Effector CD4-positive, alpha-beta T cell (primary cell): ENCODE measurements around the gene ACOT4.
"Not testable (repeated sequence)": the region's sequence is repeated elsewhere in the genome, so short reads cannot be mapped to it uniquely, and the experiment has no call there.

Source experiments
- DNase-seq: peaks from one replicate; pipeline ENCODE4 v3.0.0-alpha.2; 2020

ACOT4 gene

GRCh38 chr14:73577214-73577613 is 14.5 kb upstream of the ACOT4 start:
- DNase-seq: not testable (repeated sequence)

DNA sequence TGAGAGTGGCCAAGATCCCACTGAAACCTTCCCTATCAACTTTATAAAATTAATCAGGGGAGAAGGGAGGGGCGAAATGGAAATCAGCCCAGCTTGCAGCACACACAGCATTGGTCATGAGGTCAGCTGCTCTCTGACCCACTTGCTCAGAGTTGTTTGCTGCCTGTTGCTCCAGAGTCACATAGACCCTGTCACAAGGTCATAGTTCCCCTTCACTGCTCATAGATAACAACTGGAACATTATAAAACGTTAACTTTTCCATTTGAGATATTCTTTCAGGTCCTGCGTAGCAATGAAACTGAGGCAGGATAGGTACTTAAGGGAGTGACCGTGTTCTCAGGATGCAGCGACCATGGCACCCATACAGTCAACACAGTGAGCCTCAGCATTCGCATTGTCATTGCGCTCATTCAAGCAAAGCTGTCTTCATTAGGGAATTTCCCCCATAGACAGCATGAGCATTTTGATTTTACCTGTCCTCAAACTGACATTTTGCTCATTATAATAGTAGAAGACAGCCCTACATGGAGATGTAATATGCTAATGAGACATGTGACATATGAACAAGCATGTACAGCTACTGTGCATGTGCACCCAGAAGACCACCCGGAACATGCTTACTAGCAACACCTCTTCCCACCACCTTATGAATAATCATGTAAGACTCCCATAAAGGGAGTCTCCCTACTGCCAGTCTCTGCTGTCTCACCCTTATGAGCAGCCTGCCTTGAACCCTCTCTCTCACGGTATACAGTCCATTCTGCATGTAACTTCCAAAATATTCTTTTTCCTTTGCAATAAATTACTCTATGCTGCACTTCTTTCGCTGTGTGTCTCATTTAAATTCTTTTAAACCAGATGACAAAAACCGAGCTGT is 9.3 kb upstream of the ACOT4 start:
- DNase-seq: not testable (repeated sequence)

DNA sequence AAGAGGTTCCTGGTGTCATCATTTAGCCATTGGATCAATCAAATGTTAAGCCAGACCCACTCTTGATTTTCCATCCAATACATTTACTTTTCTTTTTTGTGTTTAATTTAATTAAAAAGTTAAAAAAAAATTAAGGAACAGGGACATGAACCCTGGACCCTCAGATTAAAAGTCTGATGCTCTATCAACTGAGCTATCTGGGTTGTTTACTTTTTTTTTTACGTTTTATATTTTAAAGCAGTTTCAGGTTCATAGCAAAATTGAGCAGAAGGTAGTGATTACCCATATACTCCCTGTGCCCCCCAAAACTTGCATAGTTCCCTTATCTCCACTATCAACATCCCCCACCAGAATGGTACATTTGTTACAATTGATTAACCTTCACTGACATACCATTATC is 3.0 kb upstream of the ACOT4 start:
- no peak for DNase-seq

GRCh38 chr14:73589116-73589515 is 2.6 kb upstream of the ACOT4 start:
- DNase-seq: no peak

DNA sequence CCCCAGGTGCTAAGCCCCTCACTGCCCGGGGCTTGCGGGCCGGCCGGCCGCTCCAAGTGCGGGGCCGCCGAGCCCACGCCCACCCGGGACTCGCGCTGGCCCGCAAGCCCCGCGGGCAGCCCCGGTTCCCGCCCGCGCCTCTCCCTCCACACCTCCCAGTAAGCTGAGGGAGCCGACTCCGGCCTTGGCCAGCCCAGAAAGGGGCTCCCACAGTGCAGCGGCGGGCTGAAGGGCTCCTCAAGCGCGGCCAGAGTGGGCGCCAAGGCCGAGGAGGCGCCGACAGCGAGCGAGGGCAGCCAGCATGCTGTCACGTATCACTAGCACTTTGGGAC is 1.0 kb upstream of the ACOT4 start:
- not testable (repeated sequence) for DNase-seq

DNA sequence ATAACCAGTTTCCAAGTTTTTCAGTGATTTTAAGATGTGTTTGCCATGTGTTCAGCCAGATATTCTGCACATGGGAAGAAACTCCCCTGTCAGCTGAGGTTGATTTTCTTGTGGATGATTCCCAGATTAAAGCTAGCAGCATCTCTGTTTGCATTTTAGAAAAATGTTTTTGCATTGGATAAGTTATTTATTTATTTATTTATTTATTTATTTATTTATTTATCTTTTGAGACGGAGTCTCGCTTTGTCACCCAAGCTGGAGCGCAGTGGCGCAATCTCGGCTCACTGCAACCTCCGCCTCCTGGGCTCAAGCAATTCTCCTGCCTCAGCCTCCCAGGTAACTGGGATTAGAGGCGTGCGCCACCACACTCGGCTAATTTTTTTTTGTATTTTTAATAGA is 2.8 kb downstream of the ACOT4 start:
- DNase-seq: no peak

DNA sequence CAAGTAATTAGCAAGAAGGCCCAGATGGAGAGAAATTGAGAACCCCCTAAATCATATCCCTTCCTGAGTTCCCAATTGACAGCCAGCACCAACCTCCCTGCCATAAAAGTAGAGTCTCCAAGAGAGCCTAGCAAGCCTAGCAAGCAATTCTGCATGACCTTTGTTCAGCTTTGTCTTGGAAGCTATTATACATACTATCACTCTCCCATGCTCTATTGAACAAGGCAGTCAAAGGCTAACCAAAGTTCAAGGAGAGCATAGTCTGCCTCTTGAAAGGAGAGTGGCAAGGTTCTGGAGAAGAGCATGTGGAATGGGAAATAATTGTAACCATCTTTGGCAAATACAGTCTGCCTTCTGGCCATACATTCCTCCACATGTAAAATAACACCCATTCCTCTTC is 7.8 kb downstream of the ACOT4 start:
- no peak for DNase-seq

DNA sequence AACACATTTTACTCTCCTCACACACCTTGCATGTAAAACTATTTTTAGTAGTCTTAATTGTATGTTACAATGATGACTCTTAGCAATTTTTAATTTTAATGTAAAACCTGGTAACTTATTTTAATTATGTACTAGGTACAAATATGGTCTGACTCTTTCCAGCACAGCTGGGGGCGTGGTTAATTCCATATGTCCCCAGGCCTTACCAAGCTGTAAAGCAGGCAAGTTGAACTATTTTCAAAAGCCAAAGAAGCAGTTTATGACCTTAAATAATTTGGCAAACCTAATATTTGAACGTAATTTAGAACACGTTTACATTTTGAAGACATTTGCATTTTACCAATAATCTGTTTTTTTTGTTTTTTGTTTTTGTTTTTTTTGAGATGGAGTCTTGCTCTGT is 11.3 kb downstream of the ACOT4 start:
- DNase-seq: no peak

DNA sequence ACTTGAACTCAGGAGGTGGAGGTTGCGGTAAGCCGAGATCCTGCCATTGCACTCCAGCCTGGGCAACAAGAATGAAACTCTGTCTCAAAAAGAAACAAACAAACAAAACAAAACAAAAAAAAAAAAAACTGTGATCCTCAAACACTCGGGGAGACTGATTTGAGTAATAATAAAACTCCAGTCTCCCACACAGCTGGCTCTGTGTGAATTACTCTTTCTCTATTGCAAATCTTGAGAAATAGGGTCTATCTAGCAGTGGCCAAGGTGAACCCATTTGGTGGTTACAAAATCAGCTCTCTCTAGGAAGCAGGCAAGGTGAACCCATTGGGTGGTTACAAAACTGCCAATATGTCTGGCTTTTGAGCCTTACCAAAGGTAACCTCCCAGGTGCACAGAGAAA is 14.6 kb downstream of the ACOT4 start:
- no peak for DNase-seq

GRCh38 chr14:73607241-73607640 is 15.6 kb downstream of the ACOT4 start:
- no peak for DNase-seq

- DNase-seq: no peak
Measured at GRCh38 chr14:73610687-73611086, 19.0 kb downstream of the ACOT4 start.

DNA sequence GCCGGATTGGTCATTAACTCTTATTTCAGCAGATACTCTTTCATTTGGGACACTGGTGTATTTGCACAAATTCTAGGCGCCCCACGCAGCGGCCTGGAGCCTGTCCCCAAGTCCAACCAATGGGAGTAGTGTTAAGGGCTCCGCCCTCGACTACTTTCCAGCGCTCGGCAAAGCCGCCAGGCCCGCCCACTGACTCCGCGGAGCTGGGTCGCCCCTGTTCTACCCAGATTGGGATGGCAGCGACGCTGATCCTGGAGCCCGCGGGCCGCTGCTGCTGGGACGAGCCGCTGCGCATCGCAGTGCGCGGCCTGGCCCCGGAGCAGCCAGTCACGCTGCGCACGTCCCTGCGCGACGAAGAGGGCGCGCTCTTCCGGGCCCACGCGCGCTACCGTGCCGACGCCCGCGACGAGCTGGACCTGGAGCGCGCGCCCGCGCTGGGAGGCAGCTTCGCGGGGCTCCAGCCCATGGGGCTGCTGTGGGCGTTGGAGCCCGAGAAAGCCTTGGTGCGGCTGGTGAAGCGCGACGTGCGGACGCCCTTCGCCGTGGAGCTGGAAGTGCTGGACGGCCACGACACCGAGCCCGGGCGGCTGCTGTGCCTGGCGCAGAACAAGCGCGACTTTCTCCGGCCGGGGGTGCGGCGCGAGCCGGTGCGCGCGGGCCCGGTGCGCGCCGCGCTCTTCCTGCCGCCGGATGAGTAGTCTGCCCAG is 20.8 kb downstream of the ACOT4 start, which contains the start of gene ACOT6:
TSS of gene ACOT6 (plus strand) at position 179 of the 707 bp plus-strand sequence. CDS start at position 234, 55 bp downstream.
- DNase-seq: peak; percentile 33

DNA sequence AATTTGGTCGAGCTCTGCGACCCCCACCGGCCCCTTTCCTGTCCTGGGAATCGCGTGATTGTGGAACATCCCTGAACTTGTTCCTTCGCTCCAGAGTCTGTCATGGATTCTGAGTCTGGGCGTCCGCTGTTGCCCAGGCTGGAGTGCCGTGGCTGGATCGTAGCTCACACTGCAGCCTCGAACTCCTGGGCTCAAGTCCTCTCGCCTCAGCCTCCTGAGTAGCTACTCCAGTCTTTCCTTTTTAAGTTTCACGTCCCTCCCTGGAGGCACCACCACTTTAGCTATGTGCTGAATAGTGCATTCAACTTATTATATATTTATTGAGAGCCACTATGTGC is 21.3 kb downstream of the ACOT4 start:
- no peak for DNase-seq

GRCh38 chr14:73613419-73613963 is 21.8 kb downstream of the ACOT4 start:
- DNase-seq: no peak

- DNase-seq: no peak
Measured at GRCh38 chr14:73616831-73617230, 25.2 kb downstream of the ACOT4 start.

DNA sequence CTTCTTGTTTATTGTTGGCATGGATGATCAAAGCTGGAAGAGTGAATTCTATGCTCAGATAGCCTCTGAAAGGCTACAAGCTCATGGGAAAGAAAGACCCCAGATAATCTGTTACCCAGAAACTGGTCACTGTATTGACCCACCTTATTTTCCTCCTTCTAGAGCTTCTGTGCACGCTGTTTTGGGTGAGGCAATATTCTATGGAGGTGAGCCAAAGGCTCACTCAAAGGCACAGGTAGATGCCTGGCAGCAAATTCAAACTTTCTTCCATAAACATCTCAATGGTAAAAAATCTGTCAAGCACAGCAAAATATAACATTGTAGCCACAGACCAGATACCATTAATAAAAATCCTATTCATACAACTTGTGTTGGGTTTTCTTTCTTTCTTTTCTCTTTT is 27.9 kb downstream of the ACOT4 start:
- no peak for DNase-seq

DNA sequence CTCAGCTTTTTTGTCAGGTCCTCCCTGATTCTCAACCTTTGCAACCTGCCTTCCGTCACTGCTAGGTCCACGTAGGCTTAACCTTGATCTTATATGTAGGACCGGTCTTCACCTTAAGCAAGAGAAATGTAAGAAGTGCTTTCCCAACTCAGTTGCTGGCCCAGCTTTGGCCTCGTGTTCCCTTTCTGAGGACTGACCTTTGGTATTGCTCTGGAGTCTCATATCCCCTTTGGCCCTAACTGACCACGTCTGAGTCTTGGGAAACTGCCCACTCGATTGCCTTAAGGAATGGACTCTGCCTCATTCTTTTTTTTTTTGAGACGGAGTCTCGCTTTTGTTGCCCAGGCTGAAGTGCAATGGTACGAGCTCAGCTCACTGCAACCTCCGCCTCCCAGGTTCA is 28.6 kb downstream of the ACOT4 start:
- no peak for DNase-seq

DNA sequence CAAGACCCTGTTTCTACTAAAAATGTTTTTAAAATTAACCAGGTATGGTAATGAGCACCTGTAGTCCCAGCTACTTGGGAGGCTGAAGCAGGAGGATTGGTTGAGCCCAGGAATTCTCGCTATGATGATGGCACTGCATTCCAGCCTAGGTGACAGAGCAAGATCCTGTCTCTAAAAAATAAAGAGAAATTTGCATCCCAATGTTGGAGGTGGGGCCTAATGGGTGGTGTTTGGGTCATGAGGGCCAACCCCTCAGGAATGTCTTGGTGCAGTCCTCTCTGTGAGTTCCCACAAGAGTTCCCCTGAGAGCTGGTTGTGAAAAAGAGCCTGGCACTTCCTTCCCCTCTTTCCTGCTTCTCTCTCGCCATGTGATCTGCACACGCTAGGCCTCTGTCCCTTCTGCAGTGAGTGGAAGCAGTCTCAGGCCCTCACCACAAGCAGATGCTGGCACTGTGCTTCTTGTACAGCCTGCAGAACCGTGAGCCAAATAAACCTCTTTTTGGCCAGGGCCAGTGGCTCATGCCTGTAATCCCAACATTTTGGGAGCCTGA is 31.9 kb downstream of the ACOT4 start:
- no peak for DNase-seq

DNA sequence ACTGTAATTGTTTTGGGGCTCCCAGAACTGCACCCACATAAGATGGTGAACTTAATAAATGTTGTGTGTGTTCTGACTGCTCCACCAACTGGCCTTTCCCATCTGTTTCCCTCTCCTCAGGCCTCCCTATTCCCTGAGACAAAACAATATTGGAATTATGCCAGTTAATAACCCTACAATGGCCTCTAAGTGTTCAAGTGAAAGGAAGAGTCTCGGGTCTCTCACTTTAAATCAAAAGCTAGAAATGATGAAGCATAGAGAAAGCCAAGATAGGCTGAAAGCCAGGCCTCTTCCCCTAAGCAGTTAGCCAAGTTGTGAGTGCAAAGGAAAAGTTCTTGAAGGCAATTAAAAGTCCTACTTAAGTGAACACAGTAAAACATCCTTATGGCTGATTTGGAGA is 34.0 kb downstream of the ACOT4 start:
- DNase-seq: no peak

DNA sequence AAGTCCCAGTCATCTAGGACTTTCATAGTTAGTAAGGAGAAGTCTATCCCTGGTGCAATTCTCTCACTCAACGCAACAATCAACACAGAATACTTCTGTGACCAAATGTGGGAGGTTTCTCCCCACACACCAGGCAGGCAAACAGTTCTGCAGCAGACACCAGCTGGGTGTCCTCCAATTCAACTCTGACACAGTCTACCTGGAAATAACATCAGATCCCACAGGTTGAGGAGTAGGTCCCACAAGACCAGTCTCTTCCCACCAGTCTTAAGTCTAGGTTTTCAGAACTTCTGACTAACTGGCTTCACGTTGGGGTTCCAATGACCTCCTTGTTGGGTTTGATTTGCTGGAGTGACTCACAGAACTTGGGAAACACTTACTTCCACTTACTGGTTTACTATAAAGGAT is 35.5 kb downstream of the ACOT4 start:
- no peak for DNase-seq

DNA sequence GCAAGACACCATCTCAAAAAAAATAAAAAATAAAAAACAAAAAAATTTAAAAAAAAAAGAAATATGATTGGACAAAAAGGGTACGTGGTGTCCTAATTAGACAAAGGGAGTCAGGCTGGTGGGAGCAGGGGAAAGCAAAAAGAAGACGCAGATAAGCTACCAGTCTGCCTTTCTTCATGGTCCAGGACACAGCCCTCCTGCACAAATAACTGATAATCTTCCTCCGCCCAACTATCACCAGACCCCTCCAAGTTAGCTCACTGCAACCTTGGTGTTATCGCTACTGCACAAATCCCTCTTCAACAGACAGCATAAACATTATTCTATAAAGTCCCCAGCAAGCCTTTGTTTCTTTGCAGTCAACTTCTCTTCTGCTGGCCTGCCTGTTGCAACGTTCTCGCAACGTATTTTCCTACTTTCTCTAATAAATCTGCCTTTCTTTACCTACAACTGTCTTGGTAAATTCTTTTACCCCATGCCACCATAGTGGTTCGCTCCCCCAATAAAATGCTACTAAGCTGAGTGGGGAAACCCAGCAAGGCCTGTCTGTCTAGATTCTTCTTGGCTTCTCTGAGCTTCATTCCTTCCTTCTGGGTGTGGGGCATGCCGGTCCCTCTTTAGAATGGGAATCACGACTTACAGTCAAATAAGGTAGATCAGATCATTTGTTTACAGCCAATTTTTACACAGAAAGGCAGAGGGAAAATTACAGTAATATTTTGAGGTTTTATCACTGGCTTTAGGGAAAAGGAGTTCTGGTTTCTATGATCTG is 38.5 kb downstream of the ACOT4 start:
- DNase-seq: no peak

- DNase-seq: peak; percentile 38
Measured at GRCh38 chr14:73633116-73634010, 41.7 kb downstream of the ACOT4 start.
